ENCODE results near the gene LRG1. TPM values are rescaled to one million over a fixed set of nuclear protein-coding genes. Genes with fewer than 3 reads are reported as not detected.

Gene LRG1
- polyA plus RNA-seq, 1 donor (not counting 4 experiments of a cell fraction or from before 2014, with no cell fraction given) = 1.2 TPM

DNA sequence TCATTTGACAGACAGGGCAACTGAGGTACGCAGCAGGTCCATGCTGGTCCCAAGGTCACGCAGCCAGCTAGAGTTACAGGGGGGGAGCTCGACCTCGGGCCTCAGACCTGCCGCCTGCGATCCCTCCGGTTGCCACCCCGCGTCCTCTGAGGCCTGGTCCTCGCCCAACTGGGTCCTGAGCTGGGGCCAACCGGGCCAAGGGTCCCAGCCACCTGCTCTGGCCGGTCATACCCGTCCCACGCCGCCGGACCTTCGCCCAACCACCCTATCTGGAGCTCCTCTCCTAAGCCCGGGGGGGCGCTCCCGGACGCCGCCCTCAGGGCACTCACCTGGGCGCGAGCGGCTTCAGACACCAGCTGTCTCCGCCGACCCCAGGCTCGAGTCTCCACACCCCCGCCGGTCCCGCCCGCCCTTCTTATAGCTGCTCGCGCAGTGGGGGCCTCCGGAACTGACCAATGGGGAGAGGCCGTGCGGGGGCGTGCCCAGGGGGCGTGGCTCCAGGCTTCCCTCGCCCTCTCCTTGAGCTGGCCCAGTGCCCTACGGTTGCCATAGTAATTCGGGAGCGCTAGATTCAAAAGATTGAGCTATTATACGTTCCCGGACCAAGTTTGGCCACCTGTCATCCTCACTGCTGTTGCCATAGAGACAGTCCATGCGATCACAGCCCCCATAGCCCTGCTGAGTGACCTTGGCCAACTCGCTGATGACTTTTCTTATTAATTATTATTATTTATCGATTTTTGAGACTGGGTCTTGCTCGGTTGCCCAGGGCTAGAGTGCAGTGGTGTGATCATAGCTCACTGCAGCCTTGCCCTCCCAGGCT lies 4.8 kb downstream of the LRG1 start, which contains the start of gene PLIN5:
PLIN5 (minus strand) TSS at position 389 of the 823 bp plus-strand sequence. CDS start 1,150 bp downstream, outside the sequence.
- H3K9ac ChIP-seq (ENCODE audit: control insufficient read depth, extremely low read depth, insufficient read depth, low read length) = no peak within 1 kb of the TSS
- no peak within 1 kb of the TSS for H3K4me2 ChIP-seq (ENCODE audit: control insufficient read depth, extremely low read depth, insufficient read depth, low read depth, low read length)
- peaks cover 3% of the 10 kb centered on the region for H3K4me1 ChIP-seq (ENCODE audit: control insufficient read depth, extremely low read depth, insufficient read depth, low read length)
- DNase-seq (ENCODE audit: low read depth, low spot score) (no peak), FAIRE-seq (no peak)
- H3K9me1 ChIP-seq (ENCODE audit: control insufficient read depth, extremely low read depth, insufficient read depth, low read length) = no peaks in the 10 kb centered on the region
- no peaks in the 10 kb centered on the region for H4K20me1 ChIP-seq (ENCODE audit: control insufficient read depth, extremely low read depth, insufficient read depth, low read length)
- dilution Hi-C loops (cut with MboI; ENCODE audit: extremely low pct_ligation_motif_present, low sequenced_read_pairs) = no loop called here
- H2AFZ ChIP-seq (ENCODE audit: control insufficient read depth, low read length) = no peak within 1 kb of the TSS
- H3K27me3 ChIP-seq (ENCODE audit: control insufficient read depth, extremely low read depth, insufficient read depth, low read length) = peaks cover 7% of the 10 kb centered on the region
- no peak within 1 kb of the TSS for H3K27ac ChIP-seq (ENCODE audit: control insufficient read depth, insufficient read depth, low read length)
- H3K79me2 ChIP-seq (ENCODE audit: control insufficient read depth, insufficient read depth, low read length) = no peaks in the 10 kb centered on the region
- H3K9me3 ChIP-seq (ENCODE audit: control insufficient read depth, low read depth, low read length) = no peaks in the 10 kb centered on the region
- TF ChIP-seq, protein P1, sequence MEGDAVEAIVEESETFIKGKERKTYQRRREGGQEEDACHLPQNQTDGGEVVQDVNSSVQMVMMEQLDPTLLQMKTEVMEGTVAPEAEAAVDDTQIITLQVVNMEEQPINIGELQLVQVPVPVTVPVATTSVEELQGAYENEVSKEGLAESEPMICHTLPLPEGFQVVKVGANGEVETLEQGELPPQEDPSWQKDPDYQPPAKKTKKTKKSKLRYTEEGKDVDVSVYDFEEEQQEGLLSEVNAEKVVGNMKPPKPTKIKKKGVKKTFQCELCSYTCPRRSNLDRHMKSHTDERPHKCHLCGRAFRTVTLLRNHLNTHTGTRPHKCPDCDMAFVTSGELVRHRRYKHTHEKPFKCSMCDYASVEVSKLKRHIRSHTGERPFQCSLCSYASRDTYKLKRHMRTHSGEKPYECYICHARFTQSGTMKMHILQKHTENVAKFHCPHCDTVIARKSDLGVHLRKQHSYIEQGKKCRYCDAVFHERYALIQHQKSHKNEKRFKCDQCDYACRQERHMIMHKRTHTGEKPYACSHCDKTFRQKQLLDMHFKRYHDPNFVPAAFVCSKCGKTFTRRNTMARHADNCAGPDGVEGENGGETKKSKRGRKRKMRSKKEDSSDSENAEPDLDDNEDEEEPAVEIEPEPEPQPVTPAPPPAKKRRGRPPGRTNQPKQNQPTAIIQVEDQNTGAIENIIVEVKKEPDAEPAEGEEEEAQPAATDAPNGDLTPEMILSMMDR (optimal IDR thresholded peaks at IDR 0.05 in 1 of 3, IDR thresholded peaks at IDR 0.05 in 1 of 3, conservative IDR thresholded peaks at IDR 0.05 in 1 of 3; ENCODE audit: extremely low read depth in 1 of 3, insufficient read depth in 2 of 3, low read length in 3 of 3) = no peak
- no peak for TF ChIP-seq EZH2 (IDR thresholded peaks at IDR 0.05; ENCODE audit: low read length)
- H3K4me3 ChIP-seq (ENCODE audit: control insufficient read depth in 2 of 3, extremely low read depth in 1 of 3, insufficient read depth in 2 of 3, low read depth in 1 of 3, low read length in 3 of 3) = no peak within 1 kb of the TSS
- H3K36me3 ChIP-seq (ENCODE audit: control insufficient read depth in 2 of 2, extremely low read depth in 1 of 2, insufficient read depth in 2 of 2, low read length in 2 of 2) = no peaks in the 10 kb centered on the region

DNA sequence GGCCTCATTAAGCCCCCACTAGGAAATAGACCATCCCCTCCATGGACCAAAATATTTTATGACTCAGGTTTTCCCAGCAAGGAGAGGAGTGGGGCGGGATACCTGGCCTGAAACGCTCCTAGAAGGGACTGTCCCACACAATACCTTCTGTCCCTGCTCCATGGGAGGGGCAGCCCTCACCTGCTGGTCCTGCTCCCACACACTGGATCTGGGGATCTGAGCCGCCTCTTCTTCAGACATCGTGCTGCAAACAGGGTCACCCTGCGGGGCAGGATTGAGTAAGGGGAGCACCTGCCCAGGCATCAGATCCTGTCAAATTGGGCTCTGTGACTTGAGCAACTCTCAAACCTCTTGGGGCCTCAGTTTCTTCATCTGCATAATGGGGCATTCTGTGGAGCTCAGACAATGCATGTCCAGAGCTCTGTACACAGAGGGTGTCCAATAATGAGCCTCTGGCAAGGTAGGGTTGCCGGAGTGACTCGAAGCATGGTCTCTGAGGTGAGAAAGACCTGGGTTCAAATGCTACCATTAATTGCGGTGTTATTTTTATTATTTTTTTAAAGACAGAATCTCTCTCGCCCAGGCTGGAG lies 5.9 kb downstream of the LRG1 start:
- Histone ChIP-seq H3K9me1 (ENCODE audit: control insufficient read depth, extremely low read depth, insufficient read depth, low read length) (no peaks in the 10 kb centered on the region), H3K36me3 (ENCODE audit: control insufficient read depth in 2 of 2, extremely low read depth in 1 of 2, insufficient read depth in 2 of 2, low read length in 2 of 2) (no peaks in the 10 kb centered on the region), H3K9me3 (ENCODE audit: control insufficient read depth, low read depth, low read length) (no peaks in the 10 kb centered on the region), H3K79me2 (ENCODE audit: control insufficient read depth, insufficient read depth, low read length) (no peaks in the 10 kb centered on the region), H3K4me3 (ENCODE audit: control insufficient read depth in 2 of 3, extremely low read depth in 1 of 3, insufficient read depth in 2 of 3, low read depth in 1 of 3, low read length in 3 of 3) (no peak overlapping the region), H3K4me2 (ENCODE audit: control insufficient read depth, extremely low read depth, insufficient read depth, low read depth, low read length) (no peak overlapping the region), H3K27me3 (ENCODE audit: control insufficient read depth, extremely low read depth, insufficient read depth, low read length) (peaks cover 9% of the 10 kb centered on the region), H3K9ac (ENCODE audit: control insufficient read depth, extremely low read depth, insufficient read depth, low read length) (no peak overlapping the region), H4K20me1 (ENCODE audit: control insufficient read depth, extremely low read depth, insufficient read depth, low read length) (no peaks in the 10 kb centered on the region), H3K27ac (ENCODE audit: control insufficient read depth, insufficient read depth, low read length) (no peak overlapping the region), H3K4me1 (ENCODE audit: control insufficient read depth, extremely low read depth, insufficient read depth, low read length) (no peaks in the 10 kb centered on the region), H2AFZ (ENCODE audit: control insufficient read depth, low read length) (no peak overlapping the region)
- no peak for TF ChIP-seq EZH2 (IDR thresholded peaks at IDR 0.05; ENCODE audit: low read length)
- TF ChIP-seq, protein P1 (optimal IDR thresholded peaks at IDR 0.05 in 1 of 3, IDR thresholded peaks at IDR 0.05 in 1 of 3, conservative IDR thresholded peaks at IDR 0.05 in 1 of 3; ENCODE audit: extremely low read depth in 1 of 3, insufficient read depth in 2 of 3, low read length in 3 of 3) = no peak
- DNase-seq (ENCODE audit: low read depth, low spot score) (no peak), FAIRE-seq (no peak)
- dilution Hi-C loops (cut with MboI; ENCODE audit: extremely low pct_ligation_motif_present, low sequenced_read_pairs) = no loop called here
